HS-5 (cell line): ENCODE results near the gene GOLGB1.

Source experiments
- DNase-seq: peaks from one replicate; pipeline ENCODE4 v3.0.0-alpha.2; 2012; ENCODE audit warnings: low read depth

GOLGB1 gene

DNA sequence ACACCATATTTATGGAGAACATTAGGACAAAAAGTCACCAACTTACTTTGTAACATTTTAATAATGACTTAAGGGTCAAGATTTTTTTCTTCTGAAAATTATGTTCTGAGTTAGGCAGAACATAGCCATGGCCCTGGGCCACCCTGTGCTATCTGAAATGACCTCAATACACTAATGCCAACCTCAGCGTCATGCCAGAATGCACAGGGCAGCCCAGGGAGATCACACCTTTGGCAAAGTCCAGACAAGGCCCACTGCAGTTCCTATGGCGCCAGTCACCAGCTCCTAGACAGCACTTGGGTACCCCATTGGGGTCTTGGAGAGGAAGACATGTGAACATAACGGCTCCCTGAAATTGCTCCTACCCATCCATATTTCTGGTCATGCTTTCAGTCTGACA, 121.9 kb downstream of the GOLGB1 start:
- no peak for DNase-seq

GRCh38 chr3:121627211-121627610, 122.3 kb downstream of the GOLGB1 start:
- no peak for DNase-seq

- no peak for DNase-seq
Observed at GRCh38 chr3:121626495-121626894, 123.0 kb downstream of the GOLGB1 start.

GRCh38 chr3:121624147-121624899, 125.2 kb downstream of the GOLGB1 start:
- no peak for DNase-seq

DNA sequence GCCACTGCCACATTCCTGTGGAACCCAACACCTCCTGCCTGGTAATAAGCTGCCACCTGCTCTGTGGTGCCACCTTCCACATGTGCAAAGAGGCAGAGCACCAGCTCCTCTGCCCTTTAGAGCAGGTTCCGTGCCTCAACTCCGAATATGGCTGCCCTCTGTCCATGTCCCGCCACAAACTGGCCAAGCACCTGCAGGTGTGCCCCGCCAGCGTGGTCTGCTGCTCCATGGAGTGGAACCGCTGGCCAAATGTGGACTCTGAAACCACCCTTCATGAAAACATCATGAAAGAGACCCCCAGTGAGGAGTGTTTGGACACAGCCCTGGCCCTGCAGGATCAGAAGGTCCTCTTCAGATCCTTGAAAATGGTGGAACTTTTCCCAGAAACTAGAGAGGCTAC, 128.1 kb downstream of the GOLGB1 start:
- no peak for DNase-seq

DNA sequence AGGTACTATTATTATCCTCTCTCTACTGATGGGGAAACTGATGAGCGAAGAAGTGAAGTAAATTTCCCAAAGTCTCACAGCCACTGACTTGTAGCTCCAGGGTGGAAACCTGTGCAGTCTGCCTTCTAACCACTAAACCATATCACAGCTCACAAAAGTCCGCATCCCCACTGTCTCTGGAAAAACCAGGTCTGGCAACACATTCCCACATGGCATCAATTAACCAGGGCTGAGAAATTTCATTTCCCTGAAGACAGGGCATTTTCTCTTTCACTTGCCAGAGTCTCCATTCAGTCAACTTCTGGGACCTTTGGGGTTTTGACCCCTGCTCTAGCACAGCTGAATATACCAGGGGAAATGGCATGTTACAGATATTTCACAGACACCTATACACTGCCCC, 129.8 kb downstream of the GOLGB1 start:
- DNase-seq = no peak
